Common myeloid progenitor, CD34-positive (primary cell): ENCODE measurements around the gene HIVEP1.

Source experiments
- CTCF ChIA-PET: fragments of 350-600 bp; sonication (Branson Sonifier 250); formaldehyde crosslinking; loops from one replicate; lab custom pipeline; 2021; ENCODE audit warnings: antibody characterized with exemption; lab: Charles Lee
- POLR2A ChIA-PET: fragments of 350-600 bp; sonication (Branson Sonifier 250); formaldehyde crosslinking; loops from one replicate; lab custom pipeline; 2021; ENCODE audit warnings: antibody characterized with exemption; lab: Charles Lee
- DNase-seq, 3 donors: peaks; one replicate each; pipeline versions ENCODE4 v3.0.0 to v3.0.0-alpha.2; 2013
- H3K27ac ChIP-seq, 2 experiments: 1 replicate in 1 of 2; 2 replicates in 1 of 2; pipeline ENCODE4 v1.7.0; 2013; ENCODE audit warnings: inconsistent platforms in 2 of 2, low read length in 2 of 2, mild to moderate bottlenecking in 2 of 2, low read depth in 1 of 2, moderate library complexity in 1 of 2; ENCODE audit not compliant: severe bottlenecking in 2 of 2, insufficient read depth in 1 of 2, poor library complexity in 1 of 2
- H3K27me3 ChIP-seq, 5 experiments: replicated peaks in 2 of 5; 1 replicate in 3 of 5; 2 replicates in 2 of 5; pipeline versions ENCODE4 v1.6.1 to v1.7.0; 2013; ENCODE audit warnings: low read length in 4 of 5, mild to moderate bottlenecking in 2 of 5, moderate library complexity in 2 of 5, inconsistent platforms in 1 of 5; ENCODE audit not compliant: insufficient read depth in 5 of 5, control insufficient read depth in 4 of 5
- H3K36me3 ChIP-seq, 4 experiments: 1 replicate in 2 of 4; 2 replicates in 2 of 4; pipeline versions ENCODE4 v1.6.1 to v1.7.0; 2013; ENCODE audit warnings: low read length in 3 of 4, control low read depth in 1 of 4, mild to moderate bottlenecking in 1 of 4; ENCODE audit not compliant: control insufficient read depth in 4 of 4, insufficient read depth in 4 of 4
- H3K4me1 ChIP-seq, 4 experiments: 1 replicate in 3 of 4; 2 replicates in 1 of 4; pipeline versions ENCODE4 v1.6.1 to v1.7.1; 2013; ENCODE audit warnings: low read length in 3 of 4, mild to moderate bottlenecking in 3 of 4, control low read depth in 1 of 4, inconsistent platforms in 1 of 4, moderate library complexity in 1 of 4; ENCODE audit not compliant: control insufficient read depth in 4 of 4, insufficient read depth in 4 of 4; ENCODE audit errors: control extremely low read depth in 1 of 4
- H3K4me3 ChIP-seq, 7 experiments: 1 replicate in 4 of 7; 2 replicates in 3 of 7; pipeline versions ENCODE4 v1.5.1 to v1.7.0; 2013; ENCODE audit warnings: mild to moderate bottlenecking in 7 of 7, low read length in 6 of 7, moderate library complexity in 6 of 7, inconsistent platforms in 2 of 7, low read depth in 2 of 7, control low read depth in 1 of 7; ENCODE audit not compliant: insufficient read depth in 4 of 7, control insufficient read depth in 1 of 7; ENCODE audit errors: extremely low read depth in 1 of 7
- H3K9me3 ChIP-seq, 5 experiments: 1 replicate in 4 of 5; 2 replicates in 1 of 5; pipeline versions ENCODE4 v1.6.1 to v1.7.1; 2013; ENCODE audit warnings: low read length in 4 of 5, mild to moderate bottlenecking in 2 of 5, inconsistent platforms in 1 of 5, low read depth in 1 of 5, moderate library complexity in 1 of 5; ENCODE audit not compliant: control insufficient read depth in 4 of 5, insufficient read depth in 2 of 5; ENCODE audit errors: control extremely low read depth in 1 of 5
- WGBS: methylation state at CpG from one replicate; pipeline ENCODE4 v1.1.5; 2013; ENCODE audit not compliant: insufficient coverage; 5-methylcytosine and 5-hydroxymethylcytosine counted together

The HIVEP1 gene

DNA sequence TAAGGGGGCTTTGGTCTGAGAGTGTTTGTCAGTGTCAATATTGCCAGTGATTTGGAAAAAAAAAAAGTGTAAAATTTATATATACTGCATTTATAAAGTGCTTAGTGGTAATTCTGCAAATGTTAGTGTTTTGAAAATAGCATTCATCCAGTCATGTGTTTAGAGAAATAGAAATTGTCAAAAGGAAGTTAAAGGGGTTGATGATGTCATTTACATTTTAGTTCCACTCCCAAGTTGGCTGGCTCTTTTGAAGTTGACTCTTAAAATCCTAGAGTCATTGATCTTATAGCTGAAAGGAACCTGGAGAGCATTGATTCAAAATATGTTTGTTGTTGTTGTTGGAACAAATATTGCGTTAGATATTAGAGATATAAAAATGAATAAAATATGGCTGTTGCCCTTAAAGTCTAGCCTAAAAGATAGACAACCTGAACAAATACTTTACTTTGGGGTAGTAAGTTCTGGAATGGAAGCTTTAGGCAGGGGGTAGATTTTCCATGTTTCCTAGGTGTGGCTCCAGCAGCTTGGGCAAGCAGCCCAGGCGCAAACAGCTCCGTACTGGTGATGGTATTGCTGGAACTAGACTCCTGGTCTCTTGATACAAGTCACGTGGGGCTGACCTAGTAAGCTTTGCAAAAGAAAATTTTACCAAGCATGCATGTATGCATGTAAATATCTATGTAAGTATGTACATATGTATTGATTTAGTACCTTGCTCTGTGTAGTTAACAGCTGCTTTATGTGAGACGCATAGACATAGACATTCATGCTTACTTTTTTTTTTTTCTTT is 46.3 kb downstream of the HIVEP1 start:
- no peaks in the 10 kb centered on the region for H3K9me3 ChIP-seq
- 94% methylated on average over 3 of the region's 5 CpGs for WGBS
- no peak overlapping the region for H3K27ac ChIP-seq
- no peaks in the 10 kb centered on the region for H3K27me3 ChIP-seq
- POLR2A ChIA-PET = interaction anchor here (0.5 to 0.6 kb wide), 2 partner anchors 45 to 395 kb away, joined by 3 read pairs; no protein-coding TSS in a partner anchor
- CTCF ChIA-PET = interaction anchor here (0.7 to 2.1 kb wide), 3 partner anchors 11 to 209 kb away, joined by 3 to 7 read pairs (median 4); no protein-coding TSS in a partner anchor
- H3K4me3 ChIP-seq = no peak overlapping the region
- H3K36me3 ChIP-seq = no peaks in the 10 kb centered on the region
- no peak for DNase-seq
- H3K4me1 ChIP-seq = peaks cover 0 to 16% (median 2%) of the 10 kb centered on the region in 4 experiments

DNA sequence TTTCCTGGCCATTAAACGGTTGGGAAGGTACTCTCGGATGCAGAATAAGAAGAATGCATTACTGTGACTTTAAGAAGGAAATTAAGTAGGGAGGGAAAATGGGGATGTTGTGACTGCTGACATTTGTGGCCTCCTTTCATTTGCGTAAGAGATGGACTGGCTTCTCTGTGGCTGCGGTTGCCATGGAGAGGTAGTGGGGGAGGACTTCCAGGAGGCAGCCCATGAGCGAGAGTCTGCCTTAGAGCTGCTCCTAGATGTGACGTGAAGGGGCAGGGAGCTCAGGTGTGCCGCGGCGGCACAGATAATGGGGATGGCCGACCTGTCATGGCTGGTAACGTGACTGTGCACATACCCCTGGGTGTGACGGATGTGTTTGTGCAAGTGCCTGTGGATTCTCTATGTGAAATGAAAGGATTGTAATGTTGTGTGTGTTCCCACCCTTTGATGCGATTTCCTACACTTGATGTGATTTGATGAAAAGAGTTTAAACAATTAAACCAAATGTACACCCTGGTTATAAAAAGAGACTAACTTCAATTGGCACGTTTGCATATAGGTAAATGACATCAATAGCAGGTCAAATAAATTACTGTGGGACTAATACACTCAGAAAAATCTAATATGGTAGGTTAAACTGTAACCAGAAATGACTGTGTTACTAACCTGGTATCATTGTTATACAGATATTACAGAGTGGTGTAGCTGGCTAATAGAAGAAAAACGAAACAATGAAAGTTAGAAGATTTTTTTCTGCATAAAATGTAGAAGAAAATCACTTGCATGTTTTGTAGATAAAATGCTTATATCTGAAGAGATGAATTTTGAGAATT is 48.9 kb downstream of the HIVEP1 start:
- 50% methylated on average over 12 of the region's 15 CpGs for WGBS
- Histone ChIP-seq H3K4me3 (peak overlapping the region in 4 of 7 experiments; percentile 17 to 55 (median 36)), H3K36me3 (no peaks in the 10 kb centered on the region), H3K9me3 (no peaks in the 10 kb centered on the region), H3K27ac (no peak overlapping the region), H3K4me1 (peaks cover 0 to 15% (median 2%) of the 10 kb centered on the region in 4 experiments), H3K27me3 (no peaks in the 10 kb centered on the region)
- peak; percentile 51 to 84 (median 81) for DNase-seq
- ChIA-PET CTCF (no interaction called here), POLR2A (no interaction called here)

GRCh38 chr6:12062605-12063004 is 50.5 kb downstream of the HIVEP1 start:
- H3K36me3 ChIP-seq = no peaks in the 10 kb centered on the region
- no peak for DNase-seq
- H3K27ac ChIP-seq = no peak overlapping the region
- H3K4me3 ChIP-seq = no peak overlapping the region
- no peaks in the 10 kb centered on the region for H3K9me3 ChIP-seq
- H3K4me1 ChIP-seq = peaks cover 0 to 15% (median 2%) of the 10 kb centered on the region in 4 experiments
- no peaks in the 10 kb centered on the region for H3K27me3 ChIP-seq
- CTCF ChIA-PET = interaction anchor here (1.3 kb wide), 1 partner anchor 13 kb away, joined by 3 read pairs; no protein-coding TSS in a partner anchor
- 100% methylated on average over 2 of the region's 5 CpGs for WGBS
- POLR2A ChIA-PET = no interaction called here

- Histone ChIP-seq H3K4me3 (no peak overlapping the region), H3K4me1 (peaks cover 0 to 8% (median 2%) of the 10 kb centered on the region in 4 experiments), H3K27ac (no peak overlapping the region), H3K27me3 (no peaks in the 10 kb centered on the region), H3K9me3 (no peaks in the 10 kb centered on the region), H3K36me3 (no peaks in the 10 kb centered on the region)
- POLR2A ChIA-PET = no interaction called here
- no peak for DNase-seq
- CTCF ChIA-PET = no interaction called here
- WGBS = 100% methylated on average over 2 of the region's 4 CpGs
Measured at GRCh38 chr6:12064131-12064530, 52.0 kb downstream of the HIVEP1 start.

GRCh38 chr6:12064538-12065071 is 52.5 kb downstream of the HIVEP1 start:
- Histone ChIP-seq H3K4me3 (no peak overlapping the region), H3K27me3 (no peaks in the 10 kb centered on the region), H3K36me3 (no peaks in the 10 kb centered on the region), H3K4me1 (peaks cover 0 to 8% (median 2%) of the 10 kb centered on the region in 4 experiments), H3K9me3 (no peaks in the 10 kb centered on the region), H3K27ac (no peak overlapping the region)
- WGBS = 93% methylated on average over 2 of the region's 3 CpGs
- ChIA-PET CTCF (no interaction called here), POLR2A (no interaction called here)
- DNase-seq = no peak

DNA sequence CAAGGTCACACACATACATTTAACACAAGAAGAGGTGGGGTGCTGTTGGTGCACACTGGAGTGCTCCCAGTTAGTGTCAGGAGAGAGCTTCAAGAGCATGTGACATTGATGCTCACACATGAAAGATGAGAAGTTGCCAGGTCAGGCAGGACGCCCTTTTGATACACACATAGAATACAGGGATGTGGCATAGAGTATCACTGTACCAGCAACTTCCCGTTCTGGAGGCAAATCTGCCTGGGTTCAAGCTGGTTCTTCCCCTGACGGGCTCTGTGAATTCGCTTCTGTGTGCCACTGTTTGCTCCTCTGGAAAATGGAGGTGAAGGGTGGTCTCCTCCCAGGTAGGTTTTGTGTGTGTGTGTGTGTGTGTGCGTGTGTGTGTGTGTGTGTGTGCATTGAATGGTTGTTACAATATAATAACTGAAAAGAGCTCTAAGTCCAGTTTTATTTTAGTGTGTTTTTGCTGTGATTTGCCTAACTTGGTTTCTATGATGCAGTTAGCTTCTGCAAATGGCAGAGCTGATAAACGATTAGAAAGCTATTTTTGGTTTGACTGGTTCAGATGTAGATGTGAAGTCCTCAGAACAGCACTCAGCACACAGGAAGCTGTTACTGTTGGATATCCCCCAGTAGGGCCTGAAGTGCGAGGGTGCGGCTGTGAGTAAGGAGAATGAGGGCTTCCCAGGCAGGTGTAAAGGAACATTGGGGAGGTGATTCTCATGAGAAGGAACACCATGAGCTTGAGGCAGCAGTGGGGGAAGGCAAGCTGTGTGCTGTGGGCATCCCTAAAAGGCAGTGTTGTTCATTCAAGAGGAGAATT is 53.4 kb downstream of the HIVEP1 start:
- CTCF ChIA-PET = interaction anchor here (1.1 to 2.0 kb wide), 2 partner anchors 8 to 13 kb away, joined by 4 to 5 read pairs; no protein-coding TSS in a partner anchor
- no peak overlapping the region for H3K27ac ChIP-seq
- WGBS = 75% methylated on average over 7 of the region's 8 CpGs
- H3K4me1 ChIP-seq = peaks cover 0 to 7% (median under 1%) of the 10 kb centered on the region in 4 experiments
- POLR2A ChIA-PET = interaction anchor here (0.6 kb wide), 1 partner anchor 517 kb away, joined by 3 read pairs; no protein-coding TSS in a partner anchor
- no peak overlapping the region for H3K4me3 ChIP-seq
- no peak for DNase-seq
- H3K27me3 ChIP-seq = no peaks in the 10 kb centered on the region
- H3K36me3 ChIP-seq = no peaks in the 10 kb centered on the region
- no peaks in the 10 kb centered on the region for H3K9me3 ChIP-seq
